Measurements from ENCODE around the gene THEMIS.
"Not testable (repeated sequence)": the region's sequence is repeated elsewhere in the genome, so short reads cannot be mapped to it uniquely, and the experiment has no call there.

Gene THEMIS

GRCh38 chr6:127900935-127901334 is at the start of gene THEMIS:
THEMIS (minus strand) TSS chr6:127901058; CDS start chr6:127900932, 126 bp downstream.
- no peak for DNase-seq (ENCODE audit: low spot score)

GRCh38 chr6:127949251-127949650 is 48.4 kb upstream of the THEMIS start:
- DNase-seq (ENCODE audit: low spot score), result no peak

GRCh38 chr6:127946388-127946787 is 45.5 kb upstream of the THEMIS start:
- DNase-seq (ENCODE audit: low spot score), result no peak

GRCh38 chr6:127945434-127946097 is 44.7 kb upstream of the THEMIS start:
- no peak for DNase-seq (ENCODE audit: low spot score)

- DNase-seq (ENCODE audit: low spot score), result no peak
Observed at GRCh38 chr6:127941228-127941627, 40.4 kb upstream of the THEMIS start.

- DNase-seq (ENCODE audit: low spot score), result no peak
Observed at GRCh38 chr6:127939442-127940066, 38.7 kb upstream of the THEMIS start.

GRCh38 chr6:127938701-127939100 is 37.8 kb upstream of the THEMIS start:
- DNase-seq (ENCODE audit: low spot score), result no peak

- DNase-seq (ENCODE audit: low spot score), result no peak
Observed at GRCh38 chr6:127937747-127938146, 36.9 kb upstream of the THEMIS start.

GRCh38 chr6:127937102-127937501 is 36.2 kb upstream of the THEMIS start:
- DNase-seq (ENCODE audit: low spot score), result no peak

- DNase-seq (ENCODE audit: low spot score), result no peak
Observed at GRCh38 chr6:127934956-127935355, 34.1 kb upstream of the THEMIS start.

- DNase-seq (ENCODE audit: low spot score), result no peak
Observed at GRCh38 chr6:127933852-127934840, 33.3 kb upstream of the THEMIS start.

- no peak for DNase-seq (ENCODE audit: low spot score)
Observed at GRCh38 chr6:127933137-127933536, 32.3 kb upstream of the THEMIS start.

GRCh38 chr6:127932708-127933107 is 31.9 kb upstream of the THEMIS start:
- DNase-seq (ENCODE audit: low spot score), result no peak

GRCh38 chr6:127926441-127926840 is 25.6 kb upstream of the THEMIS start:
- DNase-seq (ENCODE audit: low spot score), result not testable (repeated sequence)

- no peak for DNase-seq (ENCODE audit: low spot score)
Observed at GRCh38 chr6:127924440-127924839, 23.6 kb upstream of the THEMIS start.

- no peak for DNase-seq (ENCODE audit: low spot score)
Observed at GRCh38 chr6:127924031-127924430, 23.2 kb upstream of the THEMIS start.

- DNase-seq (ENCODE audit: low spot score), result no peak
Observed at GRCh38 chr6:127923135-127923534, 22.3 kb upstream of the THEMIS start.

- DNase-seq (ENCODE audit: low spot score), result no peak
Observed at GRCh38 chr6:127921982-127922381, 21.1 kb upstream of the THEMIS start.

- DNase-seq (ENCODE audit: low spot score), result no peak
Observed at GRCh38 chr6:127920804-127921203, 19.9 kb upstream of the THEMIS start.

GRCh38 chr6:127918506-127919427 is 17.9 kb upstream of the THEMIS start:
- no peak for DNase-seq (ENCODE audit: low spot score)

- DNase-seq (ENCODE audit: low spot score), result no peak
Observed at GRCh38 chr6:127917766-127918165, 16.9 kb upstream of the THEMIS start.

- DNase-seq (ENCODE audit: low spot score), result no peak
Observed at GRCh38 chr6:127914240-127914639, 13.4 kb upstream of the THEMIS start.

Measured in left forelimb (tissue), 1 donor.